IPS-NIHi7 (cell line): ENCODE data around the gene CBX2.
A peak's percentile ranks its signal among the peaks of the same experiment; 100 is the strongest.

ENCODE experiments used
- DNase-seq: peaks from one replicate; pipeline ENCODE4 v3.0.0; 2012; ENCODE audit warnings: mixed read lengths; ENCODE audit errors: extremely low spot score

Gene CBX2

DNA sequence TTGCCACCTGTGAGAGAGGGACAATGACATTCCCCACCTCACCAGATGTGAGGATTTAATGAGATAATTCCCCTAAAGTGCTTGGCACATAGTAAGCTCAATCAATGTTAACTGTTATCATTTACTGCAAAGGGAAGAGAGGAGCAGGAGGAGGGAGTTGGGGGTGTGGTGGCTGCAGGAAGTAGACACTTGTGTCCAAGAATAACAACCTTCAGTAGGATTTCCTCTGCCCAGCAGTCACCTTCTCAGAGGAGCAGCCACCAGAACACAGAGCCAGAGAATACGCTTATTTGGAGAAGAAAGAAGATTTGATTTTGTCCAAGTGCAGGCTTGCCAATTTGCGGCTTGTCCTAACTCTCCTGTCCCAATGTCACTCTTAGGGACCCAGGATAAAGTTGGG is 51.1 kb downstream of the CBX2 start:
- no peak for DNase-seq

- no peak for DNase-seq
These were observed 51.5 kb downstream of the CBX2 start for GRCh38 chr17:79829457-79829856.

- peak; percentile 35 for DNase-seq
These were observed 52.4 kb downstream of the CBX2 start for GRCh38 chr17:79830303-79830702.

GRCh38 chr17:79830763-79831264 is 52.9 kb downstream of the CBX2 start:
- DNase-seq = no peak

DNA sequence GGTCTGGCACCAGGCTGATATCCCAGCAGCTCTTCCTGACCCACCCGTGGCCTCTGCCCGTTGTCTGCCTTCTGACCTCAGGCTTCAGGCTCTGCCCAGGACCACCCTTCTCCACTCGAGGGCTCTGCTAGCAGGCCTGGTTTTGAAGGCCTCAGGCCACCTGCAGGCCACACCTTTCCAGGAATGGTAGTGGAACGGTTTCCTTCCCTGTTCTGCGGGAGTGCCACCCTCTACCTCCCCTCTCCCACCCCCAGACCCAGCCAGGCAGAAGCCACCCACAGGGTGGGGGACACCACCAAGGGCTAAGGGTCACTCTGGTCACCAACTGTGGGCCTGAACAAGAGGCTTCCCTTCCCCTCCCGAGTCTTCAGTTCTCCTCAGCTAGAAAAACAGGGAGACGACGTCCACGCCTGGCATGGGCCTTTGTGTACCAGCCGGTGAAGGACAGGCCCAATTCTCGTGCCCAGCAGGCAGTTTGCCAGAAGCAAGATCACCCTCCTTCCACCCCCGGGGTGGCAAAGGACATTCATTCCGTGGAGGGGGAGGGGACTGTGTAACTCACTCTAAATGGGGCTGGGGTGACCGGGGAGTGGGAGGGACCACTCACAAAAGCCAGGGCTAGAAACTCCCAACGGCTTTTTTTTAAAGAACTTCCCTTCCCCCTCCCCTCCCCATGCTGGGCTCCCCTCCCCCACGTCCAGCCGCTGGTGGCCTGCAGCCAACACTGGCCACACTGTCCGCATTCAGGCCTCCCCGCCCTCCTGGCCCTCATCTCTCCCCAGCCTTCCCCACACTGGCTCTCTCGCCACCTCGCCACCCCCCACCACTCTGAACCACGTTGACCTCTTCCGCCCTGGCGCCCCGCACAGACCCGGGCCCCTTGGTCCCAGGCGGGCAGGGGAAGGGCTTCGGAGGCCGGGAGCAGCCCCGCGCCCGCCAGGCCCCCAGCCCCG is 53.6 kb downstream of the CBX2 start:
- peak; percentile 27 for DNase-seq

DNA sequence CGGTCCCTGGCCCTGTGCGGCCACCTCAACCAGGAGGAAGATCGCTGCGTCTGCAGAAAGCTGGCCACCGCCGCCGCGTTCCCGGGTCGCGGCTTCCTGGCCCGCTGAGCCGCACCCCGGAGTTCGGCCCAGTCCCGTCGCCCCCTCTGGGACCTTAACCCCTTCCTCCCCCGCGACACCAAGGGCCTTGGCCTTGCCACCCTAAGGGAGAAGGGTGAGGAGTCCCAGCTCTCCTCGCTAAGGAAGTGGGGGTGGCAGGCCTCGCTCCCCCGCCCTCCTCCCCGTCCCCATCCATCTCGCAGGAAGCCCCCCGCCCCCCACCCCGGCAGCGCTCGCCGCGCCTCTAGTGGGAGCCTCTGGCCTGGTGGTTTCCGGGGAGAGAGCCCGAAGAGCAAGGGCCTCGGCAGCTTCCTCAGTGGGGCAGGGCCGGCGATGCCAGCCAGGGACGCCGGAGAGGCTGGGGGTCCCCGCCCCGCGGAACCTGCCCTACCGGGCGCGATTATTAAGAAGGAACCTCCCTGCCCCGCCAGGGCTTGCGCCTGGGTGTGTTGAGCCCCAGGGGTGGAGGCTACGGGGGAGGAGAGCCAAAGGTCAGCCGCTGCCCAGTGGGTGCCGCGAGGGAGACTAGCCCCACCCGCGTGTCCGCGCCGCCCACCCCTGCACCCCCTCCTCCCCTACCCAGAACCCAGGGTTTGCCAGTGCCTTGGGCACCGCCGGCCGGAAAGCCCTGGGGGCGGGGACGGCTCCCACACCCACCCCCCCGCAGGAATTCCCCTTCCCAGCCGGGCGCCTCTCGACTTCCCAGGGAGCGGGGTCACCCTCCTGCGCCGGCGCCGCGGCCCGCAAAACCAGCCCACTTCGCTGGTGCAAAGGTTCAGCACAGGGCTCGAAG is 54.5 kb downstream of the CBX2 start:
- DNase-seq = peak; percentile 50

GRCh38 chr17:79833110-79833450 is 55.1 kb downstream of the CBX2 start:
- no peak for DNase-seq

GRCh38 chr17:79833744-79834564 is 56.0 kb downstream of the CBX2 start:
- DNase-seq = no peak

- DNase-seq = peak; percentile 51
These were observed 56.9 kb downstream of the CBX2 start for GRCh38 chr17:79834565-79835469.

DNA sequence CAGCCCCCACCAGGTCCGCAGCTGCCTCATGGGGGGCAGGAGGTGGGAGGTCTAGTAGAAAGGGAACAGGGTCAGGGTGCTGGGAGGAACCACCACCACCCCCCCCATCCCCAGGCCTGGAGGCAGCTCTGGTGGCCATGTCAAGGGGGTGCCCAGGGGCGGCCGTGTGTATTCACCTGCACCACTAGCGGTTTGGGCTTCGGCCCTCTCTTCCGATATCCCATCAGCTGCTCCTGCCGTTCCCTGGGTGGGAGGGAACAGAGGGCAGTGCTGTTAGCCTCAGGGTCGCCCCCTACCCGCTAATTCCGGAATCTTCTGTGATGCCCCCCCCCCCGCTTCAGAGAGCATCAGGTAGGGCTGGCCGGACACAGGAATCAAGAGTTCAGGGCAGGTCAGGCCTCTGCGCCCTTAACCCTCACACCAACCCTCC is 57.5 kb downstream of the CBX2 start:
- peak; percentile 41 for DNase-seq

DNA sequence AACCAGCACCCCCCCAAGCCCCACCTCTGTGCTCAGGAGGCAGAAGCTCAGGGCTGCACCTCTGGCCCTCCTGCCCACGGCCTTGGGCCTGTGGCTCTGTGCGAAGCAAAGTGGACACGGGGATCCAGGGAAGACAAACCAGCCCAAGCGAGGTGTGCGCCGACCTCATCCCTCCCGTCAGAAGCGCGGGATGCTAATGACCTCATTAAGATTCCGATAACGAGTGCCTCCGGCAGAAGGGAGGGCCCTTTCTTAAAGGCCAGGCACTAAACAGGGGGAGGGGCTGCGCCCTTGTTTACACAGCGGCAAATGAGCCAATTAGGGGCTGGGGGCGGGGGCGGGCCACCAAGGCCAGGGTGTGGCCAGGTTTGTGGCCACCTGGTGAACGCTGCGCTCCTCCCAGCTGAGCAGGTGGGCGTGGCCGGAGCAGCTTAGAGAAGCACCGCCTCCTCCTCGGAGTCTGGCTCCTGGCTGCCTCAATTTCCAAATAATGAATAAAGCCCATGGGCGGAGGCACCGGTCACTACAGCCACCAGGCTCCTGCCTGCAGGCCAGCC is 58.1 kb downstream of the CBX2 start:
- peak; percentile 79 for DNase-seq

DNA sequence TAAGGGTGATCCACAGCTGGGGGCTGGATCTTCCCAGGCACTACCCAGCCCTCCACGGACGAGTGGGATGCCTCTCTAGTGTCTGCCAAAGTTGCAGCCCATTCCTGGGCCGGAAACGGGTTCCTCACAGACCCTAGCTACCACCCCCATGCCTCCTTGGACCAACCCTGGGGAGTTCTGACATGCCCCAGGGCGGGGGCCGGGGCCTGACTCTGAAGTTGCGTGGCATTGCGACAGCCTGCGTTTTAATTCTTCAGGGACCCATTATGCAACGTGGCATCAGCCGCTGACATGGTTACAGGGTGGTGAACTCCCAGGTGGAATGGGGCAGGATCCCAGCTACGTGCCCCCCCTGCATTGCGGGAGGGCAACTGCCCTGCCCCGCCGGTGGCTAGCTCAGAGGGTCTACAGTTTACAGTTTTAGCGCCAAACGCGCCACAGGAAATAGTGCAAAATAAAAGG is 58.6 kb downstream of the CBX2 start:
- DNase-seq = no peak

- no peak for DNase-seq
These were observed 59.3 kb downstream of the CBX2 start for GRCh38 chr17:79836972-79837887.
